Stimulated activated CD4-positive, alpha-beta T cell treated with anti-CD3 and anti-CD28 coated beads, Interleukin-1b, Interleukin-23, amount 100 ng/mL, for 24 hours (primary cell): Measurements from ENCODE around the gene KDM3B.
"Not testable (repeated sequence)": the region's sequence is repeated elsewhere in the genome, so short reads cannot be mapped to it uniquely, and the experiment has no call there.

Experiments used
- DNase-seq, 4 experiments: peaks; one replicate each; pipeline ENCODE4 v3.0.0-alpha.2; 2020; ENCODE audit warnings: low read depth in 4 of 4, low spot score in 1 of 4

Gene KDM3B

DNA sequence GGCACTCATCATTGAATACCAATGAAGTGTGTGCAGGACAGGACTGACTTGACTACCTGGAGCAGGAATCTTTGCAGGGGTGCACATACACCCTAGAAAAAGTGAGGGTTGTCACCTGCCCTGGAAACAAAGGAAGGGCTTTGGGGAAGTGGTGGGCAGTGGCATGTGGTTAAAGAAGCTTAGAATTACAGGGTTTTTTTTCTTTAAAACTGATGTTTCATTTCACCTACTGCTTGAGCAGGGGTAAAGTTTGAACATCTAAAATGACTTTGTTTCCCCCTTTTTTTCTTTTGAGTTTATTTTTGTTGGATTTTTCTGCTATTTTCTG is 2.0 kb upstream of the KDM3B start:
- DNase-seq = no peak

DNA sequence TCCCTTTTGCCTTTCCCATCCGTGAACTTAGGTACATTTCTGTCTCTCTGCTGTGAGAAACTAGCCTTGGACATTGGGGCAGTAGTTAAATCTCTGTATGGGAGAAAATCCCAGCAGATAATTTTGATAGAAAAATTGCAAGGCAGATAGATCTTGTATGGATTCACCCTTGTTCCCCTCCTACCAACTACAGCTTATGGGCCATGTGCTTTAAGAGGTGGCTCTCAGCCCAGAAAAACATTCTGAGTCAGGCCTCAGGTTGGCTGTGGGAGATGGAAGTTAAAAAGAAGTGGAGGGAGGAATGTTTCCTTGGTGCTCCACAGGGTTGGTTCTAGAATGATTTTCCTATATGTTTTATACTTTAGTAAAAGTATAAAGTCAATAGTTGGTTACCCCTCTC is 1.4 kb upstream of the KDM3B start:
- no peak for DNase-seq

DNA sequence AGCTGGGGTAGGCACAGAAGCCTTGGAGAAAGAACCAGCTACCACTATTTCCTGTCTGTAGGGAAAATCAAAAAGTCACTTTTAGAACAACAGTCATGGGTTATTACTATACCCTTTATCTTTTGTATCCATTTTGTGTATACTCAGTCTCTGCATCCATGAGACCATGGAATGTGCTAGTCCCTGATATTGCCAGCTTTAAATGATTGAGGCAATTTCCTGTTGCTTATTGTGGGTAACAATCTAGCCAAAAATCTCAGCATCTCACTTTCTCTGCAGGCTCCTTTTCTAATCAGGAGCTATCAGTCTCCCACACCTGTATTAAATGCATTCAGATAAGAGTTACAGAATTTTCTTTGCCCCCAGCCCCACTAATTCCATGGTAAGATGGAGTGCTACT is 968 bp upstream of the KDM3B start:
- no peak for DNase-seq

DNA sequence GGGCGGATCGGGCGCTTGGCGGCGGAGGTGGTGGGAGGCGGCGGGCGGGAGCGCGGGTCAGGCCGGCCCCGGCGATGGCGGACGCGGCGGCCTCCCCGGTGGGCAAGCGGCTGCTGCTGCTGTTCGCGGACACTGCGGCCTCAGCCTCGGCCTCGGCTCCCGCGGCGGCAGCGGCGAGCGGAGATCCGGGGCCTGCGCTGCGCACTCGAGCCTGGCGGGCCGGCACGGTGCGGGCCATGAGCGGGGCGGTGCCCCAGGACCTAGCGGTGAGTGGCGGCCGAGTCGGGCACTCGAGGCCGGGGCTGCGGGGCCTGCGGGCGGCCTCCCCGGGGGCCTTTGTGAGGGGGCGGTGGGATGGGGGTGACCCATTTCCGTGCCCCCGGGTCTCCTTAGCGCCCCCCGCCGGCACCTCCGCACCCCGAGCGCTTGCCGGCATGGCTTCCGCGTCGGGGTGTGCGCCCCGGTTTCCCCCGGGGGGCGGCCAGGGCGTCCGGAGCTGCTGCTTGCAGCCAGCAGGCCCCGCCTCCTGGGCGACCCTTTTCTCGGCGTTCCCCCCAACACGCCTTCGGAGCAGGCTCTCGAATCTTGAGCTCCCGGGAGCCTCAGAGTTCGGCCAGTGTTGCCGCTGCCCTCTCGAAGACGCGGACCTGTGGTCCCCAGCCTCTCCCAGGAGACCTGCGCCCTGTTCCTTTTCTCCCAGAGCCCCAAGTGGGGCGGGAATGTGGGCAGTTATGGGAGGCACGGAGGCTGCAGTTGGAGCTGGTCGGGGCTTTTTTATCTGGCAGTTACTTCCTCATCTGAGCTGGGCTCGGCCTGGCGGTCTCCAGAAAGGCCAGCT is 456 bp downstream of the KDM3B start:
- DNase-seq = peak in 3 of 4 experiments; percentile 41 to 59 (median 51)

DNA sequence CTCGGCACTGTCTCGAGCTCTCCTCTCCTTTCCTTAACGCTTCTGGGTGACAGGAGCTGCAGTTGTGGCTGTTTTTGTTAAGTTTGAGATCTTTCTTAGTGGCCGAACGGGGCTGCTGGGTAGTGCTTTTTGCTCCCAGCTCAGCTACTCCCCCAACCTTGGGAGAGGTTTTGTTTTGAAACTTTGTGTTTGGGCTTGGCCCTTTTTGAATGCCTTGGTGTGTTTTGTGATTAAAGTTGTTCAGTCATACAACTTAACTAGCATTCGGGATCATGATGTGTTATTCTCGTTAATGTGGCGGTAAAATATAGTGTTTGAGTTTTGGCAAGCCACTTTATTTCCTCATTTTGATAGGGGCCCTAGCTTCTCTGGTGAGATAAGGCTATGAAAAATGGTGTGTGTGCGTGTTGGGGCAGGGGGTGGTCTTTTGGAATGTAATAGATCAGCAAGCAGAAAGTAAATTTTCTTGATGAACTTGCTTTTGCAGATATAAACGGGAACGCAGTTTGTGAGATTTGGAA is 1.1 kb downstream of the KDM3B start:
- no peak for DNase-seq

DNA sequence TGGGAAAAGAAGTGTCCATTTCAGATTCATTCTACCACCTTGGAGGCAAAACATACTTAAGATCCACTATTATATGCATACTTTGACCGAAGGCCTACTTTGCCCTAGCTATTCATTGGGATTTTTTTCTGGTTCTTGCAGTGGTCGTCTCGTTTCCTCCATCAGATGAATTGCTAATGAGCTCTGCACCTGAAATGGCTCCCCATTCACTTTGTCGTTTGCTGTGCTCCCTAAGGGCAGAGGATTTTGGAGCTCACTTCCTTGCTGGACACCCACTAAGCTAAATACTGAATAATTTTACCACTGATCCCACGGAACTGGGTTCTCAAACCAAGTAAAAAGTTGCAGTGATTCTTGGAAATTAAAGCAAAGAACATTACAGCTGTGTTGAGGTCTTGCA is 1.9 kb downstream of the KDM3B start:
- no peak for DNase-seq

DNA sequence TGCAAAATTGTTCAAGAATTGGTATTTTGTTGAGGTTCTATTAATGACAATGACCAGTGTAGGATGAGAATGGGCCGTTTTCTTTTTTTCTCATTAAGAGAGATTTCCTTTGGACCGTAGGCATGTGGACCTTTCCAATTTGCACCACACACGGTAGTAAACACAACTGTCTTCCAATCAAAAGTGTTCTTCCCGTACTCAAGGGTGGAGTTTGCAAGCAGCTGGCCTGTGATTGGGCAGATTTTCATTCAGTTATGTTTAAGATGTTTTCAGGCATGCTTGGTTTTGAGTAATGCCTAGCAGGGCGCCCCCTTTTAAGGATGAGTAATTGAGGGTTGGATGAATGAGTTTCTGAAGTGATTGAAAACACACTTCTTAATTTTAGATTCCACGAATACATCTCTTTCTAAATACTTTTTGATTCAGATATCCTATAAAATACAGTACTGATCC is 2.5 kb downstream of the KDM3B start:
- DNase-seq = peak in 2 of 4 experiments; percentile 22 to 41

DNA sequence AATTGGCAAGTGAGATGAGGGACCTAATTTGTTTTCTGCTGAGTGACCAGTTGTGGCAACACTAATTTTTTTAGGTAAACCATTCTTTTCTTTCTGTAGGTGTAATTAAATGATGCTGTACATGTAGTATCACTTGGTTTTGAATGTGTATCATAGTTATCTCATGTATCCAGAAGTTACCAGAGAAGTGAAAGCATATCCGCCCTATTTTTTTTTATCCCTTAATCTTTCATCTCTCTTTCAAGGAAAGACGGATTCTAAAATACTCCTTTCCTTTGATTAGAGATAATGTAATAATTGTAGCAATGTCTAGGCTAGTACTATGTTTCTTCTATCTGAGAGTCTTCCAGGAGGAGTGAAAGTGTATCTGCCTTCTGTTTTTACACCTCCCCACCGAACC is 7.1 kb downstream of the KDM3B start:
- DNase-seq = no peak

DNA sequence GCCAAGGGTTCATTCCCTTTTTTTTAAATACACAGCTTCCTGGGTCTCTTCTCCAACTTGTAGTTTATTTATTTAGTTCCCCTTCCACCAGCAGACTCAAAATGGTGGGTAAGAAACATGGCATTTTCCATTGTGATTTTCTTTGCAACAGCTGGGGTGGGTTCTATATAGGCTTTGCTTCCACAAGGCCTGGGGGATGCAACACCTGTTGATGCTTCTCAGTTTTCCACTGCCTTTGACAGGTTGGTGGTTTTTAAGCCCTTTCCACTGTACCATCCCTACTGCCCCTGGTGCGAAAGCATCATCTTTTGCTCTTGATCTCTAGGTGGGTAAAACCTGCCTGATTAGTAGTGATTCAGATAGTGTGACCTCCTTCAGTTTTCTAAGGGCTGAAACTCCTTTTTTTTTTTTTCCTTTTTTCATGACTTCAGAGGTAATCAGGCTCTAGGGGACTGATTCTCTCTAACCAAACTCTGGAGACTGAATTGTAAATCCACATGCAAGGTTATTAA is 8.5 kb downstream of the KDM3B start:
- DNase-seq = no peak

DNA sequence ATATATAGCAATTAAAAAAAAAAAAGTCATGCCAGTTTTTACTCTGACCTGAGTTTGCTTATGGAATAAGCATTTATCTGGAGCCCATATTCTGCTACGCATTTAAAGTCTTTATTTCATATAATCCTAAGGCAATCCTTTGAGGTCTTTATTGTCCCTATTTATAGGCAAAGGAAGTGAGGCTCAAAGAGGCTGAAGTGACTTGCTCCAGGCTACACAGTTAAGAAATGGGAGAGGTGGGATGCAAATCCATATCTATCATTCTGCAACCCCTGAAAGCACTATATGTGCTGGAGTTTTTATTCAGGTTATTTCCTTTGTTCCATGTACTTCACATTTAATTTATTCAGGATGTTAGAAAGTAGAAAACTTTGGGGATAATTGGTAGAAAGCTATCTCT is 12.1 kb downstream of the KDM3B start:
- no peak for DNase-seq

DNA sequence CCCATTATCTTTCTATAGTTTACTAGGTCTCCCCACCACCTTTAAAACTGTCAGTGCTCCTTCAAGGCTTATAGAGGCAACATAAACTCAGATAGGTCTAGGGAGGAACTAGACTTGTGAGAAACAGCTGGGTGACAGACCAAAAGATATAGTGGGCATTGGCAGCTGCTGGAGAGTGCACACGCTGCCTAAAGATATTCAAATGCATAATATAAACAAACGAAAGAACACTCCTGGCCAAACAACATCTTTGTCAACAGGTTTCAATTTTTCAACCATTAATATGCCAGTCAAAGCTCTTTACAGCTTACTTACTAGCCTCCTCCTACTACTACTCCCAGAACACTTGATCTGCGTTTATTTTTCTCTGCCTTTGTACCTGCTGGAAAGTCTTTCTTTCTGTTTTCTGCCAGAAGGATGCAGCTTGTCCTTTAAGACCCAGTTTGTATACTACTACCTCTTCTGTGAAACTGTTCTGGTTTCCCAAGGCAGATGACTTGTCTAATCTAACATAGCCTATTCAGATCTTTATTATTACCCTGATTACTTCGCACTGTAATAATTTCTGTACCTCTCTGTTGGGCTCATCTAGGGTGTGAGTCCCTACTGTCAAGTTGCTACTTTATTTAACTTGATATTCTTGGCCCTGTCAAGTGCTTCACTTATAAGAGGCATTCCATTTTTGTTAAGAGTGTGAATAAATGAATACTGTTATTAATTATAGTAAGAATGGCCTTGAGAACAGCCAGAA is 14.3 kb downstream of the KDM3B start:
- no peak for DNase-seq

DNA sequence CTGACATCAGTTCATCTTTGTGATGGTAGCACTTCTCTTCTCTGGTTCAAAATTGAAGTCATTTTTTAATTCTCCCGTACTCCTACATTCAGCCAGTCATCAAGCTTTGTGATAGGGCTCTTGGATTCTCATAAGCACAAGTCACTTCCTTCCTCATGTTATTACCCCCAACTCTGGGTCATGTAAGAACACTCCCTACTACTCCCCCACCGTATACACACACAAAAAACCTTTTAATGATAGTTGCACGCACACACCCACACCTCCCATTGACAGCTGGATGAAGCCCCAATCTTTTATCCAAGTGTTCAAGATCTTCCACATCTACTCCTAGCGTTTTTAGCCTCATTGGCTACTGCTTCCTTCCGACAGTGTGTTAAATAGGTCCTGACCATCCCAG is 16.8 kb downstream of the KDM3B start:
- no peak for DNase-seq

DNA sequence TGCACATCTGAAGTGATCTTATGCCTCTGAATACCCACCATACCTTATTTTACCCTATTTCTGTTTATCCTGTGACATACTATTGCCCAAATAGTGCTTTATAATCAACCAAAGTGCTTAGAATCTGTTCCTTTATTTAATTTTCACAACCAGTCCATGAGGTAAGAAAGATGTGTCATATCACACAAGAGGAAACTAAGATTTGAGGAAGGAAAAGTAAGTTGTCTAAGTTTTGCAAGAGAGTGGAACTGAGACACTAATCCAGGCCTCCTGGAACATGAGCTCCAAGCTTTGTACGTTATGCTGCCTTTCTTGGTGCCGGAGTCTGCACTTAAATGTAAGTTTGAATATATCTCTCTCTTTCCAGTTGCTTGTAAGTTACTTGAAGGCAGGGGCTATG is 17.2 kb downstream of the KDM3B start:
- DNase-seq = no peak

DNA sequence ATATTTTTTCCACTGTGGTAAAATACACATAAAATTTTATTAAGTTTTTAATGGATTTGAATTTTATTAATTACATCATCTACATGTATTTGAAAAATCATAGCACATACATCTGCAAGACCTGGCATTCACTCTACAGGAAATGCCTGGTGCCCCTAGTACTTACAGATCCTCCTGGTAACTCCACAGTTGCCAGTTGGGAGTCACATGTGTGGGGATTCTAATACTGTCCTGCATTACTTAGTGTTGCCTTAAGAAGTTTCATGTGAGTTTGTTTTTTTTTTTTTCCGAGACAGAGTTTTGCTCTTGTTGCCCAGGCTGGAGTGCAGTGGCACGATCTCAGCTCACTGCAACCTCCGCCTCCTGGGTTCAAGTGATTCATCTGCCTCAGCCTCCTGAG is 18.1 kb downstream of the KDM3B start:
- no peak for DNase-seq

DNA sequence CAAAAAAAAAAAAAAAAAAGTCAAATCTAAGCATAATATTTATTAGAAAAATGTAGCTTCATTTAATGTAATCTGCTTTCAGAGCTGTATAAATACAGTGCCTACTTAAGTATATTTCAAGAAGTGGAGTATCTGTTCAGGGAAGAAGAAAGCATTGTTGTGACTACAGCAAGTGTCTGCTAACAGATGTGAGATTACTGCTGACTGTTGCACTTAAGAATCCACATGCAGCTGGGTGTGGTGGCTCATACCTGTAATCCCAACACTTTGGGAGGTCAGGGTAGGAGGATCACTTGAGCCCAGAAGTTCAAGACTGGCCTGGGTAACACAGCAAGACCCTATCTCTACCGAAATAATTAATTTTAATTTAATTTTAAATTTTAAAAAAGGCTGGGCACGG is 19.0 kb downstream of the KDM3B start:
- DNase-seq = no peak

DNA sequence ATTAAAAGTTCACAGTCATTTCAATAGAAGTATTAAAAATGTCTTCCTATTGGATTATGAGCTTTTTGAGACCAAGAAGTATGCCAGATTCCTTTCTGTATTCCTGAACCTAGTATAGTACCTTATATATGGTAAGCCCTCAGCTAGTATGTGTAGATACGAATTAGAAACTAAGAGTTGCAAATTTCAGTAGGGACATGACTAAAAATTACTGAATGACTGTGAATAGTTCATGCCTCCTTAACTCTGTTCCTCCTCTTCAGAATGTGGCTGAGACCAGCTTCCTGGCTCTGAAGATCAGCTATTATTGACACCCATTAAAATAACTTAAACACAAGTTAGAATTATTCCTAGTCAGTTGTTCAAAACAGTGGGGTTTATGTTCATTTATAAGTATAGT is 19.7 kb downstream of the KDM3B start:
- no peak for DNase-seq

DNA sequence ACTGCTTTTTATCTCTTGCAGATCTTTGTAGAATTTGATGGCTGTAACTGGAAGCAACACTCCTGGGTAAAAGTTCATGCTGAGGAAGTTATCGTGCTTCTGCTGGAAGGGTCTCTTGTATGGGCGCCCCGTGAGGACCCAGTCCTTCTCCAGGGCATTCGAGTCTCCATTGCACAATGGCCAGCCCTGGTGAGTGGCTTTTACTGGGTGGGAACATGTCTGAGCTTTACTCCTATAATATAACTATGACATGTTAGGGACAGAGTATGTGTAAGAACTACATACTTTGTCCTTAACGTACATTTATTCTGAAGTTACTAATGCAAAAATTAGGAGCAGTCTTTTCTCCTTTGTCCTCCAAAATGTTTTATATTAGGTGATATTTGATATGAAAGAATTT is 20.2 kb downstream of the KDM3B start:
- DNase-seq = no peak

DNA sequence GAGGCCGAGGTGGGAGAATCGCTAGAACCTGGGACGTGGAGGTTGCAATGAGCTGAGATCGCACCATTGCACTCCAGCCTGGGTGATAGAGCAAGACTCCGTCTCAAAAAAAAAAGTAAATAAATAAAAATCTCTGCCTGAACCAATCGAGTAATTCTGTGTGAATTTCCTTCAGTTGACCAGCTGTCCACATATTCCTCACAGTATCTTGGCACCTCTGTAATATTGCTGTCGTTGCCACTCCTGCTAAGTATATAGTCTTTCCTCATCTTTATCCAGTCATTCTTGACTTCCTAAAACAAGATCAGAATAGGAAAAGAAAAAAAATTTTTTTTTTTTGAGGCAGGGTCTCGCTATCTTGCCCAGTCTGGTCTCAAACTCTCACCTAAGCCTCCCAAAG is 29.9 kb downstream of the KDM3B start:
- DNase-seq = no peak

DNA sequence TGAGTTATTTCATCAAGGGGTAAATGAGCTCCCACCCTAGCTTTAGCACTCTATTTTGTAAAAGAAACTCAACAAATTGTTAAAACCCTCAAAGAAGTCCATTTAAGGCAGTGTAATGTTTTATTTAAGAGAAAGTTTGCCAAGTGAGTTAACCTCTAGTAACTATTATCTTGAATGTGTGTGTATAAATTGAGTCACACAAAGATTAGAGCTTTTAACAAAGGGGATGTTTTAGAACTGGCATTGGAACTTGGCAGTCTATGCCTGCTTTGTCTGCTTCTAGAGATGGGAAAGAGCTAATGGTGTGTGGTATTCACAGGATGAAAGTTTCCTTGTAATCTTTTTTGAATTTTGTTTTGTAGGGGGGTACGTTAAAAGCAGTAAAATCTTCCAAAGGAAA is 33.2 kb downstream of the KDM3B start:
- no peak for DNase-seq

DNA sequence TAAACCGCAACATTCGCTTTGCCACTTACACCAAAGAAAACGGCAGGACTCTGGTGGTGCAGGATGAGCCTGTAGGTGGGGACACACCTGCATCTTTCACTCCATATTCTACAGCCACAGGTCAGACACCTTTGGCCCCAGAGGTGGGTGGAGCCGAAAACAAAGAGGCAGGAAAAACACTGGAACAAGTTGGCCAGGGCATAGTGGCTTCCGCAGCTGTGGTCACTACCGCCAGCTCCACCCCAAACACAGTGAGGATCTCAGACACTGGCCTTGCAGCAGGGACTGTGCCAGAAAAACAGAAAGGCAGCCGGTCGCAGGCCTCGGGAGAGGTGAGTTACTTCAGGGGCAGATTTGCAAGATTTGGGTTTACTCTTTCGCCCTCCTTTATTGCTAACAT is 33.8 kb downstream of the KDM3B start:
- no peak for DNase-seq

DNA sequence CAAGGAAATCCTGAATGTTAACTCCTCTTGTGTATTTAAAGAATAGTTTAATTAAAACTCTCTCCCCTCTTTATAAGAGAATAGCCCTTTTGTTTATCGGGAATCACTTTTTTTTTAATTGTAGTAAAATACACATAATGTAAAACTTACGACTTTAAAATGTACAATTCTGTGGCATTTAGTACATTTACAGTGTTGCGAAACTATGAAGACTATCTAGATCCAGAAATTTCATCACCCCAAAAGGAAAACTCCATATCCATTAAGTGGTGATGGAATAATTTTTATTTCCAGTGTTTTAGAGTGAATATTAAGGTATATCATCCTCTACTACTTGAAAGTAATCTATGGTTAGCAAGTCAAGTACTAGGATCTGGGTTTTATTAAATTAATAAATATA is 36.8 kb downstream of the KDM3B start:
- no peak for DNase-seq

DNA sequence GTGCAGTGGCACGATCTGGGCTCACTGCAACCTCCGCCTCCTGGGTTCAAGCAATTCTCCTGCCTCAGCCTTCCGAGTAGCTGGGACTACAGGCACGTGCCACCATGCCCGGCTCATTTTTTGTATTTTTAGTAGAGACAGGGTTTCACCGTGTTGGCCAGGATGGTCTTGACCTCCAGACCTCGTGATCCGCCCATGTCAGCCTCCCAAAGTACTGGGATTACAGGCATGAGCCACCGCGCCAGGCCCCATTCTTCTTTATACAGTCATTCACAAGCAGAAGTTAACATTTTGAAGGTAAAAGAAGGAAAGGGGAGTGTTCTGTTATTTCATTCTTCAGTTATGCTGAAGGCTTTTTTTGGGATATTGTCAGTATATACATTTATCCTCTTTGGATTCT is 37.4 kb downstream of the KDM3B start:
- DNase-seq = not testable (repeated sequence)
